Measurements from ENCODE around the gene FAM83G.

The FAM83G gene

GRCh38 chr17:18968945-18969887 lies 35.3 kb downstream of the FAM83G start (continued):
- TF ChIP-seq HIC1 (tag by site-specific recombination; IDR thresholded peaks at IDR 0.05): 0 out of 2 replicates have a peak, but pooled peaks have one; percentile 27
- TF ChIP-seq ZIC2 (tag by site-specific recombination; IDR thresholded peaks at IDR 0.05): peak; percentile 98
- TF ChIP-seq KLF1 (tag by site-specific recombination; IDR thresholded peaks at IDR 0.05): peak; percentile 94

GRCh38 chr17:18968345-18968744 lies 36.2 kb downstream of the FAM83G start:
- Histone ChIP-seq H3K4me3 (ENCODE audit: low read depth, low read length) (no peak overlapping the region), H3K27ac (ENCODE audit: extremely low read depth, low read depth, low read length) (0 out of 2 replicates have a peak overlapping the region, but pooled peaks have one; percentile 27), H3K4me1 (ENCODE audit: control insufficient read depth, insufficient read depth, low read length) (peaks cover 11% of the 10 kb centered on the region), H3K9me3 (ENCODE audit: control insufficient read depth, insufficient read depth, low read depth, low read length) (no peaks in the 10 kb centered on the region), H3K36me3 (ENCODE audit: control insufficient read depth in 2 of 2, insufficient read depth in 1 of 2, low read length in 2 of 2) (peaks cover 0 to 21% of the 10 kb centered on the region in 2 experiments; a peak in 2 of 3 replicates)
- TF ChIP-seq ZNF404 (tag by site-specific recombination; IDR thresholded peaks at IDR 0.05): no peak
- TF ChIP-seq, protein P1, sequence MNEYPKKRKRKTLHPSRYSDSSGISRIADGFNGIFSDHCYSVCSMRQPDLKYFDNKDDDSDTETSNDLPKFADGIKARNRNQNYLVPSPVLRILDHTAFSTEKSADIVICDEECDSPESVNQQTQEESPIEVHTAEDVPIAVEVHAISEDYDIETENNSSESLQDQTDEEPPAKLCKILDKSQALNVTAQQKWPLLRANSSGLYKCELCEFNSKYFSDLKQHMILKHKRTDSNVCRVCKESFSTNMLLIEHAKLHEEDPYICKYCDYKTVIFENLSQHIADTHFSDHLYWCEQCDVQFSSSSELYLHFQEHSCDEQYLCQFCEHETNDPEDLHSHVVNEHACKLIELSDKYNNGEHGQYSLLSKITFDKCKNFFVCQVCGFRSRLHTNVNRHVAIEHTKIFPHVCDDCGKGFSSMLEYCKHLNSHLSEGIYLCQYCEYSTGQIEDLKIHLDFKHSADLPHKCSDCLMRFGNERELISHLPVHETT (tag by site-specific recombination; IDR thresholded peaks at IDR 0.05): no peak
- no peak for TF ChIP-seq ZNF510 (tag by site-specific recombination; IDR thresholded peaks at IDR 0.05; ENCODE audit: insufficient replicate concordance)
- peak; percentile 52; the same call in 1 of the 2 replicates for TF ChIP-seq SCRT2 (tag by site-specific recombination; IDR thresholded peaks at IDR 0.05)
- TF ChIP-seq, protein P2, sequence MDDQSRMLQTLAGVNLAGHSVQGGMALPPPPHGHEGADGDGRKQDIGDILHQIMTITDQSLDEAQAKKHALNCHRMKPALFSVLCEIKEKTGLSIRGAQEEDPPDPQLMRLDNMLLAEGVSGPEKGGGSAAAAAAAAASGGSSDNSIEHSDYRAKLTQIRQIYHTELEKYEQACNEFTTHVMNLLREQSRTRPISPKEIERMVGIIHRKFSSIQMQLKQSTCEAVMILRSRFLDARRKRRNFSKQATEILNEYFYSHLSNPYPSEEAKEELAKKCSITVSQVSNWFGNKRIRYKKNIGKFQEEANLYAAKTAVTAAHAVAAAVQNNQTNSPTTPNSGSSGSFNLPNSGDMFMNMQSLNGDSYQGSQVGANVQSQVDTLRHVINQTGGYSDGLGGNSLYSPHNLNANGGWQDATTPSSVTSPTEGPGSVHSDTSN (CRISPR knock-in tag; IDR thresholded peaks at IDR 0.05): 0 out of 2 replicates have a peak, but pooled peaks have one; percentile 27
- TF ChIP-seq ZEB2 (tag by site-specific recombination; IDR thresholded peaks at IDR 0.05): no peak
- TF ChIP-seq, protein P3, sequence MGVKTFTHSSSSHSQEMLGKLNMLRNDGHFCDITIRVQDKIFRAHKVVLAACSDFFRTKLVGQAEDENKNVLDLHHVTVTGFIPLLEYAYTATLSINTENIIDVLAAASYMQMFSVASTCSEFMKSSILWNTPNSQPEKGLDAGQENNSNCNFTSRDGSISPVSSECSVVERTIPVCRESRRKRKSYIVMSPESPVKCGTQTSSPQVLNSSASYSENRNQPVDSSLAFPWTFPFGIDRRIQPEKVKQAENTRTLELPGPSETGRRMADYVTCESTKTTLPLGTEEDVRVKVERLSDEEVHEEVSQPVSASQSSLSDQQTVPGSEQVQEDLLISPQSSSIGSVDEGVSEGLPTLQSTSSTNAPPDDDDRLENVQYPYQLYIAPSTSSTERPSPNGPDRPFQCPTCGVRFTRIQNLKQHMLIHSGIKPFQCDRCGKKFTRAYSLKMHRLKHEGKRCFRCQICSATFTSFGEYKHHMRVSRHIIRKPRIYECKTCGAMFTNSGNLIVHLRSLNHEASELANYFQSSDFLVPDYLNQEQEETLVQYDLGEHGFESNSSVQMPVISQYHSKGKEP (tag by site-specific recombination; IDR thresholded peaks at IDR 0.05): no peak
- no peak for TF ChIP-seq ZNF280D (tag by site-specific recombination; IDR thresholded peaks at IDR 0.05)
- TF ChIP-seq BCL11B (tag by site-specific recombination; IDR thresholded peaks at IDR 0.05; ENCODE audit: low read depth): no peak
- no peak; the same call in 1 of the 2 replicates for TF ChIP-seq SP2 (tag by site-specific recombination; IDR thresholded peaks at IDR 0.05)
- TF ChIP-seq, protein P4, sequence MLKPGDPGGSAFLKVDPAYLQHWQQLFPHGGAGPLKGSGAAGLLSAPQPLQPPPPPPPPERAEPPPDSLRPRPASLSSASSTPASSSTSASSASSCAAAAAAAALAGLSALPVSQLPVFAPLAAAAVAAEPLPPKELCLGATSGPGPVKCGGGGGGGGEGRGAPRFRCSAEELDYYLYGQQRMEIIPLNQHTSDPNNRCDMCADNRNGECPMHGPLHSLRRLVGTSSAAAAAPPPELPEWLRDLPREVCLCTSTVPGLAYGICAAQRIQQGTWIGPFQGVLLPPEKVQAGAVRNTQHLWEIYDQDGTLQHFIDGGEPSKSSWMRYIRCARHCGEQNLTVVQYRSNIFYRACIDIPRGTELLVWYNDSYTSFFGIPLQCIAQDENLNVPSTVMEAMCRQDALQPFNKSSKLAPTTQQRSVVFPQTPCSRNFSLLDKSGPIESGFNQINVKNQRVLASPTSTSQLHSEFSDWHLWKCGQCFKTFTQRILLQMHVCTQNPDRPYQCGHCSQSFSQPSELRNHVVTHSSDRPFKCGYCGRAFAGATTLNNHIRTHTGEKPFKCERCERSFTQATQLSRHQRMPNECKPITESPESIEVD (tag by site-specific recombination; IDR thresholded peaks at IDR 0.05): no peak
- ChIA-PET CTCF (interaction anchor here (0.8 to 1.1 kb wide), 2 partner anchors 23 to 29 kb away, joined by 3 read pairs; no protein-coding TSS in a partner anchor), POLR2A (interaction anchor here (1.2 kb wide), 1 partner anchor 36 kb away, joined by 3 read pairs; the partner anchor contains the start of gene FAM83G)
